AML-193 (cell line): ENCODE measurements around the gene THRB.

ENCODE experiments used
- DNase-seq, 2 experiments: peaks; one replicate each; lab custom pipeline; 2025; lab: John Stamatoyannopoulos, UW

THRB gene

DNA sequence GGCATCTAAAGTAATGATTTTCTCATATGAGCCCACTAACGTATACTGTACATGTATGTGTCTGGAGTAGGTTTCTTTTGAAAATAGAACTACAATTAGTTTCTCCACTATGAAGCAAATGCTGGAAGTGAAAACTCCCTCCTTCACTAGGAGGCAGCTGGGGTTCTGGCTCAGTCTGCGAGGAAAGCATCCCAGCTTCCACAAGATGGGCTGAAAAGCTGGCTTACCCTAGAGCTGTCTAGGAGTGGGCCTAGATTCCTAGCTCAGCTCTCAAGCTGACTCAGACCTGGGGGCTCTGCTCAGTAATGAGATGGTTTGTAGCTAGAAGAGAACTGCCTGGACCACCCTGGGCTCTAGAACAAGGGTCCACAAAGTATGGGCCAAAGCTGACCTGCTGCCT is 268.3 kb downstream of the THRB start:
- DNase-seq = no peak

DNA sequence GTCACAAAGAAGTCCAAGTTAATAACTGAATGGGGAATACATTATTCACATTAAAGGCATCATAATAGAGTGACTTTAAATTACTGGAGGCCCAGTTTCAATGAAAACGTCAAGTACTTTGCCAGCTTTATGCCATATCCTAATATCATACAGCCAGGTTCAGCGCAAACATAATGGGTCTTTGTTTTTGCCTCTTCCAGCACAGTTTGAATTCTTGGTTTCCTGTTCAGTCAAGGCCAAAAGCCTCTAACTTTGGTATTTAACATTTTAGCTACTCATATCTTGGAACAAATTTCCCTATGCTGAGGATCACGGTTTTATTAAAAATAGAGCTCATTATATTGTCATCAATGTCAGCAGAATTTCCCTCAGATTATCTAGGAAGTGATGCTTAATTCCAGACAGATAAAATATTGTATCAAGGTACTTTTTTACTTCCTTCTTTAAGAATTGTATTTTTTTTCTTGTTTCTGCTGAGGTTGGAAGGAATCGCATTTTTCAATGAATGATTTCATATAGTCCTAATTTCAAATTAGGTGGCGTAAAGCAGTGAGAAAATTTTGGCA is 269.2 kb downstream of the THRB start:
- DNase-seq = no peak

DNA sequence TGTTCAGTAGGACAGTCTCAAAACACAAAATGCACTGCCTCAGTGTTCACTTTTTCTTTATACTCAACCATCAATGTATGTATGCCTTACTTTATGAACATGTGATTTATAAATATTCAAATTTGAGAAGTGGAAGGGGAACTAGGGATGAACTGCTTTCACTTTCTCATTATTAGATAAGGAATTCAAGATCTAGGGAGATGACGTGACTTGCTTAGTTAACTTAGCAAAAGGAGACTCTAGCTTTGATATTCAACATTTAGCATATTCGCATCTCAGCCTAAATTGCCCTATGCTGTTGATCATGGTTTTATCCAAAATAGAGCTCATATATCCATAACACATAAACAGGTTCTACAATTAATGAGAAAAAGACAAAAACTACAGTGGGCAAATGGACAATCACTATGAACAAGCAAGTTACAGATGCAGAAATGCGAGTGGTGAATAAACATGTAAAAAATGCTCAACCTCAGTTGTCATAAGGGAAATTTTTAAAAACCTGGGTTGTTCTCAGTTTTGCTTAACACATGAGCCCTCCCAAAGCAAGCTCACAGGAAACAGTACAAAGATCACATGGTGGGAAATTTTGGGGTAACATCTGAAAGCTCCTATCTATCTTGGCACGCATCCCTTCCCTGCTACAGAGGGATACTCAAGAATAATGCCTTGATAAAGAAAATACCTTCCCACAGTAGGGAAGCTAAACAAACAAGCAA is 269.8 kb downstream of the THRB start:
- no peak for DNase-seq

DNA sequence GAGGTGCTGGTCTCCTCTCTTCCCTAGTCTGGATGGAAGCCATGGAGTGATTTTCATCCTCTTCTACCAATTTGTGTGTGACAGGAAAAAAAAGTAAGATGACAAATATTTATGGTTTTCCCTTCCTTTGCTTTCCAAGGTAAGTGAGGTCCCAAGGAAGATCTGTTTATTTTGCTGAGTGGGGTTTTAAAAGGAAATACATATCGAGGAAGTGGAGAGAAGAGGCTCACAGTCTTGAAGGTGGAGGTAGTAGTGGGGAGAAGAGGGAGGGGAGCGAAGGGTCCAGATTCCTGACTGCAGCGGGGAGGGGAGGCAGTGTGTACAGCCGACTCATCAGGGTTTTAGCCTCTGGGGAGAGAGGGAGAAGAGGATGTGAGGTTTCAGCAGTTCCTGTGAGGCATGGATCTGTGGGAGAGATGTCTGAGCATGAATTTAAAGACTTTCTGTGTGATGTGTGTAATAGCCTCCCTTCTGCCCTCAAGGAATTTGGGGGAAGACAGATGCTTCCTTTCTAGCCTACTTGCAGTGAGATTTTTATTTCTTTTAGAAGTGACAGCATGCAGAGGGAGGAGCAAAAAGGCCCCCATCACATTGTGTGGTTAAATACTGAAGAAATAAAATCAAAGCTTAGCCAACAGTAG is 272.4 kb downstream of the THRB start:
- DNase-seq = no peak

DNA sequence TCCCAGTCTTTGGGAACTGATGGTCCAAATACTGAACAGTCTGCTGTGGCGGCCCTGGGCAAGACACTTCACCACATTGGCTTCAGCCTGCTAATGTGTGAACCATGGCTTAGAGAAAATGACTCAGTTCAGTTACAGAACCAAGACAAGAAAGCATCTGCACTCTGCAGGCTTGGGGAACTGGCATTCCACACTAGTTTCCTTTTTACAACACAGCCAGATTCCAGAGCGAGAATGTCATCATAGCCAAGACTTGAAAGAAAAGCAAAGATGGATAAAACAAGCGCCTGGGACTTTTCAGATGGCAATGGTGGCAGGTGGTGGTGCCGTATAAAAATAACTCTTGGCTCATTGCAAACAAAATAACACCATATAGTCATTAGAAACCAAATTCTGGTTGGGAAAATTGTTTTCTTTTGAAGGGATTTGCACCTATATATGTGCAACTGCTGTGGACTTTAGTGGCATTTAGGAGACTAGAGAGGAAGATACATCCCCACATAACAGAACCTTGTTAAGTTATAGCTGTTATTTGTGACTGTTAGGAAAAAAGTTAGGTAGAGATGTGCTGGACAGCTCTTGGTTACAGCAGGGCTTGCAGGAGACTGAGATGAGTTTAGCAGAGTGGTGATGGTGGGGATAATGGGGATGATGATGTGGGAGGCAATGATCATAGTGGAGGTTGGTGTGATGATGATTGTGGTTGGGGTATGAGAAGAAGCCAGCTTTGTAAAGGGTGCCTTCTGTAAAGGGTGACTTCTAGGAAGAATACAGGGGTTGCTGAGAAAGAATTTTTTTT is 273.6 kb downstream of the THRB start:
- DNase-seq = no peak

DNA sequence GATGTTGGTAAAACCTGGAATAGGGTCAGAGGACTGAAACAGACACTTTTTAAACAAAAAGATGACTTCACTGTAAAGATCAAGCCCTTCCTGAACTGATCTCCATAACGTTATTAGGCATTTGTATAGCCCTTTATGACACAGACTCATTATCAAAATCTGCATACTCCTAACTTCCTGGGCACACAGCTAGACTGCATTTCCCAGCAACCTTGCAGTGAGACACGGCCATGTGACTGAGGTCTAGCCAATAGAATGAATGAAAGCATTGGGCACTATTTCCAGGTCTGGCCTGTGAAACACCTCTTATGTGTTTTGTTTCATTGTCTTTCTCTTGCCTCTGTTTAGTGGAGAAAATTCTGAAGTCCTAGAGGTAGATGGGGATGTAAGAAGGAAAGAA is 279.1 kb downstream of the THRB start:
- DNase-seq = no peak

DNA sequence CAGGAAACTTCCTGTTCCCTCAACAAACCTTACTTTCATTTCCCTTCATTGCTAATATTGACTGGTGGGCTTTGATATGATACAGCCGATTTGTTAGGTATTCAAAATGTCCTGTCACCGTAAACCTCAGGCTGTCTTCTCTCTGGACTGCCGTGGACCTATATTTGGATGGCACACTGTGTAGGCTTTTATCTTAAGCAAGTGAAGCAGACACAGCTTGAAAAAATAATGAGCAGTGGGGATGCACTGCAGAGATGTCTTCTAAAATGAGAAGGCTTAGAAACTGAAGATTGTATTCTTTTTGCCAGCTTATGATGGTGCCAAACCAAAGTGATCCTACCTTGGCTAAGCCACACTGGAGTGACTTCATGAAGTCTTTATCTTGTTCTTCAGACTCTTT is 283.3 kb downstream of the THRB start:
- no peak for DNase-seq

DNA sequence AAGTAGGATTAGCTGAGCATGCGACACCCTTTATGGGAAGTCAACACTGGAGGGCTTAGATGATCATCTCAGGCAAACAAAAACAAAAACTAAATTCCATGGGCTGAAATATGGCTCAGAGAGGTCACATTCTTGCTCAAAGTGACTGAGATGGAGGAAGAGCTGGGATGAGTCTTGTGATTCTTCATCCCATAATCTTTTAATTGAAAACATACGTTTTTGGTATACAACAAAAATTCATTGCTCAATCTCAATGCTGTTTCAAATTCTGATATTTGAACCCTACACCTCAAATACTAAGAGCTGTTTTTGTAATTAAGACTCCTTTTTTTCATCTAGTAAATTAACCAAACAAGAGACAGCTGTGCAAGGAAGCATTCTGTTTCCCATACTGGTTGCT is 292.6 kb downstream of the THRB start:
- DNase-seq = no peak

DNA sequence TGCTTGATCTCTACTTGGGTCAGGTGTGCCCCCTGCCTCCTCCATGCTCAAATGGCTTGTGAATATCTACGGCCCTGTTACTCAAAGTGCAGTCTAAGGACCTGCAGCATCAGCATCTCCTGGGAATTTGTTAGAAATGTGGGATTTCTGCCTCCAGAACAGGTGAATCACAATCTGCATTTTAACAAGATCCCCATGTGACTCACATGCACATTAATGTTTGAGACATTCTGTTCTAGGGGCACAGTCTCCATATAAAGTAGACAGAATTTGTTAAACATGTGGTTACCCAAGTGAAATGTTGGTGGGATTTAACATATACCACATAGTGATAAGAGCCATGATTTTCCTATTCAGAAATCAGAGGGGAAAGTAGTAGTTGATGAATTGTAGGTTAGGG is 293.3 kb downstream of the THRB start:
- no peak for DNase-seq

DNA sequence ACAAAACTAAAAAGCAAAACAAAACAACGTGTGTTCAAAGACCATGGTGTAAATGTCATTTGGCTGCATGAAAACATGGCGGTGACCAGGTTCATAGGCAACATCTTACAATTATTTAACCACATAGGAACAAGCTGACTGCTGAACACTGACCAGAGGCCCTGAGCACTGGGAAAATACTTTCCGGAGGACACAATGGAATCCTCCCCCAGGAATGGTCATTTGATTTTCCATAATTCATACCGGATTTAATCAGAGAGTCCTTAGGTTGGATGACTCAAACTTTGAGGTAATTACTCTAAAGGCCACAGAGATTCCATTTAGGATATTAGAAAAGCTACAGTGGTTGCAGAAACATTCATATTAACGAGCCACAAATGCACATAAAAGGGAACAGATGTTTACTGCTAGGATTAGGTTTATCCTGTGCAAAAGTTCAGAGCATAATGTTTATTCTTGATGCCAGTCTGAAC is 294.8 kb downstream of the THRB start:
- no peak for DNase-seq

DNA sequence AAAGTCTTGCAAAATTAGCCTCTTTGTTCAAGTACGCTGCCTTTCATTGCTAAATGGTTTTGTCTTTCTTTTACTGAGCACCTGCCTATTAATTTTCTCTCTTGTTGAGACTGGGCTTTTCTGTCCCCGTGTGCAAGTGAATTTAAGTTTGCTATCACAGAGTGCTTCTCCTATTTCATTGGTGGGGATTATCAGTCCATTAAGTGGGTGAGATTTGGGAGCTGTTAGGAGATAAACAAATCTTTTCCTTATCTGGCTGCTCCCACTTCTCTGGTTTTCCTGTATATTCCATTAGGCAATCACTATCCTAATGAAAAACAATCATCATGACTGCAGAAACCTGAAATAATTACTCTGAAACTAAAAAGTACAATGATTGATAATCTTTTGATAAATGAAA is 295.4 kb downstream of the THRB start:
- no peak for DNase-seq

DNA sequence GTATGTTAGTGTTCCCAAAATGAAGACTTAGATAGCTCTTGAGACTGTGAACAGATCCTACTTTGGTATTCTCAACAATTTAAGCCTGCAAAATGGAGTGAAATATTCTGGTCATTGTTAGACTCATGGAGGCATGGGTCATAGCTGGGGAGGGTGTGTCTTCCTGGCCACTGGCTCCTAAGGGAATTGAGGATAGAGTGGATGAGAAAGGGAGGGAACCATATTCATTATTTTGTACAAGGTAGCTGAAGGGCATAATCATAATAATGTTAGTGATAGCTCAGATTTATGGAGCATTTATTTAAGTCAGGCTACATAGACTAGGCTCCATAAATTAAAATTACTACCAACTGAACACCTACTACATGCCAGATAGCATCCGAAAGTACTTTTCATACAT is 295.9 kb downstream of the THRB start:
- no peak for DNase-seq

DNA sequence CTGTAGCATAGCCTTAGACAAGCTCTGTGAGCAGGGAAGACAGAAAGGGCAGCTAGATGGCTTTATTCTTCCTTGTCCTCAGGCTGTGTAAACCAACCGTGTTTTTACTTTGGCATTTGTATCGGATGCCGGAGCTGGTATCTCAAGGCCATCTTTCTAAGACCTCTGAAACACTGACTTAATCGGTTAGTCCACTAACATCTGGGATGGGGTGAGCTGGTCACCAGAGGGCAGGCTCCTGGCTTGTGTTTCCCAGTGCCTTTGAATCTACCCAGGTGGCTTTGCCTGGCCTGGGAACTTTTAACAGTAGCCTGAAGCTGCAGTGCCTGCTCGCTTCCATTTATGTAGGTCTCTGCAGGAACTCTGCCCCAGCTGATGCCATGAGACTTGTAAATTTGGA is 296.8 kb downstream of the THRB start:
- no peak for DNase-seq

DNA sequence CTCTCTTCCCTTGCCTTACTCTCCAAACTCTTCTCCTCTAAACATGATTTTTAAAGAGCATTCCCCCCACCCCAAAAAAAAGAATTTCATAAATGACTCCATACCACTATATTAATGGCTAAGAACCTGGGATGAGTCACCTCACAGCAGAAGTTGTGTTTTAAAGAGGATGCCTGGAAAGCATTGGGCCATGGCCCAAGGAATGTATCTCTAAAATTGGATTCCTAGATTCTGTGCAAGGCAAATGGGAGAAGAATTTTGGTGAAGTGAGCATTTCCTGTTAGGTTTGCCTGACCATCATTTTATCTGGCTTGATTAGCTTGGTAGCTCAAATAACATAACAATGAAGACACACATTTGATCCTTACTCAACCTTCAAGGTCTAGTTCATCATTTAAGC is 298.1 kb downstream of the THRB start:
- no peak for DNase-seq

DNA sequence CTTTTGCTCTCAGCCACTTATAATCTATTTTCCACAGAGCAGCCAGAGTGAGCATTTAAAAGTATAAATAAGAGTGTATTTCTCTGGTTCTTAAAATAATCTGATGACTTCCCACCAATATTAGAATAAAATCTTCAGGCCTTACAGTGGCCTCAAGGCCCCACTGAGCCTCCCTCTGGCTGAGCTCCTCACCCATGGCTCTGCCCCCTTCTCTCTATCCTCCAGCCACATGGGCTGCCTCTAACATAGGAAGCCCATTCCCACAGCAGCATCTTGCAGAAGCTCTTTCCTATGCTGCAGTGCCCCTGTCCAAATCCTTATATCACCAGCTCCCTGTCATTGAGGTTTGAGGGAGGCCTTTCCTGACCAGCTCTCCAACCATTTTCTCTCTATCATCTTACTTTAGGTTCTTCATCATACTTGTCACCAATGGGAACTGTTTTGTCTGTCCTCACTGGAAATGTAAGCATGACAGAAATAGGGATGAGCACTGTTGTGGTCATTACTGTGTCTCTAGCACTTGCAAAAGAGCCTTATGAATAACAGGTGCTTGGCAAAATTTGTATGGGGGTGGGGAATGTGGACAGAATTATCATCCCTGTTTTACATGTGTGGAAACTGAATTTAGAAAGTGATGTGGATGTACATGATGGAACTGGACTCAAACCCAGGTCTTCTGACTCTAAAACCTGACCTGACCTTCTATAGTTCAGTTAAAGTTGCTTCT is 299.0 kb downstream of the THRB start:
- no peak for DNase-seq

DNA sequence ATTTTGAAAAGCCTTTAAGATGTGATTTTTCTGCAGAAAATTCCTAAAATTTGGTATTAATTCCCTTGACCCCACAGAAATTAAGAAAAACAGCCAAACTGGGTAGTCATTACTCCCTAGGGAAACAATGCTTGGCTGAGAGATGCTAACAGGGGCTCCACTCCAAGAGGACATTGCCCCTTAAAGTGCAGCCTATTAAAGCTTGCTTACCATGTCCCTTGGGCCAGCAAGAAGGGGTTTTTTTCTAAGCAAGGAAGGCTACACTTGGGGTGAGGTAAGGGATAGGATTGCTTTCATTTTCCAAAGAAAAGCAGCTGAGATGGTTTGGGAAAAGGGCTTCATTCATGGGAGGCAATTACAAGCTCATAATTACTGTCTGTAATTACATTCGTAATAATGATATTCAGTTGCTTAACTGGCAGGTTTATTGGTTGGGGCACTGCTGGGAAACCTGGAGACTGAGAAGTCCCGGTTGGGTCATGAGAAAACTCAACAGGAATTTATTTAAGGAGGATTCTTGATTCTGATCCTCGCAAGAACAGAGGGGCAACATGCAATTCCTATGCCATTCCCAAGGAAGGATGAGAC is 302.1 kb downstream of the THRB start:
- no peak for DNase-seq

DNA sequence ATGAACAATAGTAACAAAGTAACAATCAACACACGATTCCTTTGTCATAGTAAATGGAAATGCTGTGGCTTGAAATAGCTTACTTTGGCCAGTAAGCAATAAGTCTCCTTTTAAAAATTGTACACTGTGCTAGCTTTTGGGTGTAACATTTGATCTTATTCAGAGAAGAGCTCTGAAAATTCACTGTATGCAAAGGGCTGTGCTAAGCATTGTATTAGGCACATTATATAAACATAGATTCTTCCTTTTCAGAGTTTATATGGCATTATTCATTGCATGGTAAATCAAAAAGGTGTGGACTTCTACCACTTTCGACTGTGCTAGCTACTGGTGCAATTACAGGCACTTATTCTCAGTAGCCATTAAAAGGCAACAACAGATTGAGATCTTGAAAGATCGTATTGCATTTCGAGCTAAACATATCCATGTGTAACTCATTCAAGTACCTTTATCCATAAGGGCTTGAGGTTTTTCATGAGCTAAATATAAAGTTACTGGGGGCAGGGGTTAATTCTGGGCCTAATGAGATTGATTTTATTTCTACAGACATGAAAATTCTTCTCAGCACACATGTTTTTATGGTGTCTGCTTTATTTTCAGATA is 302.7 kb downstream of the THRB start:
- no peak for DNase-seq

DNA sequence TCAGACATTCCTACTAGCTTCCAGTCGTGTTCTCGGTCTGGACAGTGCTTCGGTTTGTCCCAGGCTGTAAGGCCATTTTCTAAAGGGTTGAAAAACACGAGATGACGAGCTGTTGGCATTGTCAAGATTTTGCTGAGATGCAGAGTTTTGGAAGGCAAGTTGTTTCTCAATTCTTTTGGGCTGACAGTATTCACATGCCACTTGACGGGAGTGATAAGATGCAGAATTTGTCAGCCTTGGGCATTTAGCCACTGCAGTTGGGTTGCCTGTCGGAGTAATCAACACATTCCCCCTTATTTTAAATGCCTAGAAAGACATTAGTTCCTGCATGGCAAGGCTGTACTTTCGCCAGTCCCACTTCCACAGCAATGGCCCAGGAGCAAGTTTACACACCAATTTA is 304.4 kb downstream of the THRB start:
- DNase-seq = no peak

DNA sequence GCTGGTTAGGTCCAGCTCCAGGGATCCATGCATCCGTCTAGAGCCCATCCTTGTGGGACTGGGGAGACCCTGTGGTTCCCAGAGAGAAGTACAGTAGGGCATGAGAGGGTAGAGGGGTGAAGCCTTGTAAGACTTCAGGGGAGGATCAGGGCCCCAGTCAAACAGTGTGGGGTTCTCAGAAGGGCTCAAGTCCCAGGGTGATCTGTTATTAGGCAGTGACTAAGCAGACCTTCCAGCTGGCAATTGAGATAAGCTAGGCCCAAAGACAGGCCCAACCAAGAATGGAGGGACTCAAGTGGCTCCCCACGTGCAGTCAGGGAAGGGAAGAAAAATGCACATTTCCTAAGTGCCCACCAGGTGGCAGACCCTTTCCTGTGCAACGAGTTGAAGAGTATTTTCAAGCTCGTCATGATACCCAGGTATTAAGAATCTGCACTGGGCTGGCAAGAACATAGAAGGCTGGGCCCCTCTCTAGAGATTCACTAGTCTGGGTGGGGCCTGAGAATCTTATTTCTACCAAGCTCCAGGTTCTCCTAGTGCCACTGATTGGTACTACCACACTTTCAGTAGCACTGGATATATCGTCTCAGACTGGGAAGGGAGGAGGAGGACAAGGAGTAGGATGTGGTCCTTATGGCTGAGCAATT is 308.8 kb downstream of the THRB start:
- peak in 1 of 2 experiments; percentile 5 for DNase-seq

DNA sequence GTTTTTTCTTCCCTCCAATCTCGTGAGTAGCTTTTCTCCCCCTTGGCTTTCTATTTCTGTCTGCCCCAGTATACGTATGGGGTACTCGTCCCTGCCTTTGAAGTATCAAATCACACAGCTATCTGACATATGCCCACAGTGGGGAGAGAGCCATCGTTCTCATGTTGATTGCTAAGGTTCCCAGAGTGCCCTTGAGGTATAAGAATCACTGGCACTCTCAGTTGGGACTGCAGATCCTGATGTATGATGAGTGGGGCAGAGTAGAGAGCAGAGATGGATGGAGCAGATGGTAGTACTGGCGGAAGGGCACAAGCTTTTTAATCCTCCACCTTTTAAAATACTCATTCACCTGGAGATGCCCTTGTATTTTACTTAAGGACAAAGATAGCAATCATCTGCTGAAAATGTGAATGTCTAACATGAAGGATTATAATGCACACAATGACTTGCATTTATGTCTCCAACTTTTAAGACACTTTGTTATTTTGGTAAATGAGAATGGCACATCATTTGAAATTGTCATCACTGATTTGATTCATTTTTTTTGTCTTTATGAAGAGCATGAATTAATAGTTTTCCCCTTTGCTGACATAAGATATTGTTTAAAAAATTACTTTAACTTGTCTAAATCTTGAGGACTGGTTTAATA is 310.0 kb downstream of the THRB start:
- no peak for DNase-seq
